Gastroesophageal sphincter (tissue), 4 donors: Measurements from ENCODE around the gene SIPA1L3. TPM values are rescaled to one million over a fixed set of nuclear protein-coding genes. Genes with fewer than 3 reads are reported as not detected.

Source experiments
- ATAC-seq: fragments of 150-250 bp; one replicate; pipeline ENCODE4 v1.9.1; 2016; ENCODE audit warnings: mild to moderate bottlenecking, moderate library complexity
- H3K27ac ChIP-seq, 4 donors: fragments of 200-600 bp; sonication (generic) in 3 of 4; 1 replicate in 3 of 4; 2 replicates in 1 of 4; pipeline ENCODE4 v1.5.1; 2016 to 2019
- H3K27me3 ChIP-seq: fragments of 200-600 bp; sonication (generic); one replicate; pipeline ENCODE4 v1.5.1; 2019
- H3K36me3 ChIP-seq, 2 donors: fragments of 200-600 bp; sonication (generic); one replicate each; pipeline ENCODE4 v1.5.1; 2019; ENCODE audit warnings: control low read depth in 1 of 2
- H3K4me1 ChIP-seq, 3 donors: fragments of 200-600 bp; sonication (generic); 1 replicate in 2 of 3; 2 replicates in 1 of 3; pipeline ENCODE4 v1.5.1; 2016 to 2019; ENCODE audit warnings: control low read depth in 2 of 3
- H3K4me3 ChIP-seq, 2 donors: fragments of 200-600 bp; sonication (generic); one replicate each; pipeline ENCODE4 v1.5.1; 2019; ENCODE audit warnings: mild to moderate bottlenecking in 1 of 2, moderate library complexity in 1 of 2
- H3K9me3 ChIP-seq, 3 donors: fragments of 200-600 bp; sonication (generic); one replicate each; pipeline ENCODE4 v1.5.1; 2017 to 2019; ENCODE audit warnings: control low read depth in 2 of 3
- EP300 ChIP-seq: sonication (generic); formaldehyde crosslinking; IDR thresholded peaks from one replicate; pipeline ENCODE4 v1.6.1; 2017; ENCODE audit warnings: antibody characterized with exemption, mild to moderate bottlenecking
- POLR2A ChIP-seq, 2 donors: fragments of 450-650 bp; IDR thresholded peaks; one replicate each; pipeline ENCODE4 v1.6.1; 2017; ENCODE audit warnings: antibody characterized with exemption in 2 of 2, mild to moderate bottlenecking in 2 of 2, moderate library complexity in 1 of 2
- POLR2AphosphoS5 ChIP-seq: sonication (generic); formaldehyde crosslinking; IDR thresholded peaks from one replicate; pipeline ENCODE4 v1.6.1; 2017; ENCODE audit warnings: antibody characterized with exemption
- WGBS, 2 donors: methylation state at CpG; one replicate each; pipeline ENCODE4 v1.1.5; 2018; ENCODE audit warnings: low coverage in 1 of 2; 5-methylcytosine and 5-hydroxymethylcytosine counted together
- total RNA-seq, 4 donors: library from RNA; depleted of rRNA; stranded (reverse); fragments of >200 nt; gene quantifications; one replicate each; pipeline ENCODE4 v1.1.0, GENCODE V29; 2016
- TF ChIP-seq, protein P1 (sequence below), 4 experiments: fragments of 200-600 bp in 2 of 4; fragments of 450-650 bp in 2 of 4; sonication (generic) in 1 of 4; IDR thresholded peaks; one replicate each; pipeline ENCODE4 v1.5.1; 2017 to 2019; ENCODE audit warnings: antibody characterized with exemption in 4 of 4, mild to moderate bottlenecking in 2 of 4, moderate library complexity in 2 of 4

The SIPA1L3 gene
- total RNA-seq, 4 donors from 2014 or later: 5.9 to 20.2 (median 11.8) TPM

DNA sequence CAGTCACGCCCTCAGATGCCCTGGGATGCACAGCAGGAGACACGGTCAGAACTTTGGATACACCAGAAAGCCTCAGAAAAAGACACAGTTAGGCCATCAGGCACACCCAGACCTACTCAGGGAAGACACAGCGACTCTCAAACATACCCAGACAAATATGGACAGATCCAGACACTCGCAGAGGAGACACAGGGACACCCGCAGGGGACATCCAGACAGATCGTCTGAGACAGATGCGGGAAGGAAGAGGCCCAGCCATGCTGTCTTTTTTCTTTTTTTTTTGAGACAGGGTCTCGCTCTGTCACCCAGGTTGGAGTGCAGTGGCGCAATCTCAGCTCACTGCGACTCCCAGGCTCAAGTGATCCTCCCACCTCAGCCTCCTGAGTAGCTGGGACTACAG is 312.2 kb downstream of the SIPA1L3 start:
- Histone ChIP-seq H3K4me3 (no peak overlapping the region), H3K36me3 (no peaks in the 10 kb centered on the region), H3K4me1 (peaks cover 0 to 8% (median 7%) of the 10 kb centered on the region in 3 donors), H3K9me3 (no peaks in the 10 kb centered on the region), H3K27me3 (peaks cover 92% of the 10 kb centered on the region), H3K27ac (no peak overlapping the region)
- no peak for ATAC-seq
- TF ChIP-seq POLR2AphosphoS5: no peak
- WGBS, 2 donors: 89 to 94% methylated on average over 2 to 6 of the region's 10 CpGs

DNA sequence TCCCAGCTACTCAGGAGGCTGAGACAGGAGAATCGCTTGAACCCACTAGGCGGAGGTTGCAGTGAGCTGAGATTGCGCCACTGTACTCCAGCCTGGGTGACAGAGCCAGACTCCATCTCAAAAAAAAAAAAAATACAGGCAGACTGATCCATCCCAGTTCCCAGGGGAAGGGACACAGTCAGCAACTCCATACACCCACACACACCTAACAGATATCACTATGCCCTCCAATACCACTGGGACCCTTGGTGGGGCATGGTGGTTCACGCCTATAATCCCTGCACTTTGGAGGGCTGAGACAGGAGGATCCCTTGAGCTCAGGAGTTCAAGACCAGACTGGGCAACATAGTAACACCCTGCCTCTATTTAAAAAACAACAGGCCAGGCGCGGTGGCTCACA is 314.4 kb downstream of the SIPA1L3 start:
- Histone ChIP-seq H3K4me3 (no peak overlapping the region), H3K36me3 (no peaks in the 10 kb centered on the region), H3K9me3 (no peaks in the 10 kb centered on the region), H3K27ac (no peak overlapping the region), H3K27me3 (peaks cover 92% of the 10 kb centered on the region), H3K4me1 (peaks cover 0 to 12% (median 8%) of the 10 kb centered on the region in 3 donors)
- TF ChIP-seq, protein P1, sequence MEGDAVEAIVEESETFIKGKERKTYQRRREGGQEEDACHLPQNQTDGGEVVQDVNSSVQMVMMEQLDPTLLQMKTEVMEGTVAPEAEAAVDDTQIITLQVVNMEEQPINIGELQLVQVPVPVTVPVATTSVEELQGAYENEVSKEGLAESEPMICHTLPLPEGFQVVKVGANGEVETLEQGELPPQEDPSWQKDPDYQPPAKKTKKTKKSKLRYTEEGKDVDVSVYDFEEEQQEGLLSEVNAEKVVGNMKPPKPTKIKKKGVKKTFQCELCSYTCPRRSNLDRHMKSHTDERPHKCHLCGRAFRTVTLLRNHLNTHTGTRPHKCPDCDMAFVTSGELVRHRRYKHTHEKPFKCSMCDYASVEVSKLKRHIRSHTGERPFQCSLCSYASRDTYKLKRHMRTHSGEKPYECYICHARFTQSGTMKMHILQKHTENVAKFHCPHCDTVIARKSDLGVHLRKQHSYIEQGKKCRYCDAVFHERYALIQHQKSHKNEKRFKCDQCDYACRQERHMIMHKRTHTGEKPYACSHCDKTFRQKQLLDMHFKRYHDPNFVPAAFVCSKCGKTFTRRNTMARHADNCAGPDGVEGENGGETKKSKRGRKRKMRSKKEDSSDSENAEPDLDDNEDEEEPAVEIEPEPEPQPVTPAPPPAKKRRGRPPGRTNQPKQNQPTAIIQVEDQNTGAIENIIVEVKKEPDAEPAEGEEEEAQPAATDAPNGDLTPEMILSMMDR (IDR thresholded peaks at IDR 0.05): no peak
- TF ChIP-seq POLR2AphosphoS5: no peak
- no peak for TF ChIP-seq POLR2A (IDR thresholded peaks at IDR 0.05)
- TF ChIP-seq EP300: no peak
- WGBS, 2 donors: 88 to 100% methylated on average over 3 of the region's 6 CpGs
- no peak for ATAC-seq

DNA sequence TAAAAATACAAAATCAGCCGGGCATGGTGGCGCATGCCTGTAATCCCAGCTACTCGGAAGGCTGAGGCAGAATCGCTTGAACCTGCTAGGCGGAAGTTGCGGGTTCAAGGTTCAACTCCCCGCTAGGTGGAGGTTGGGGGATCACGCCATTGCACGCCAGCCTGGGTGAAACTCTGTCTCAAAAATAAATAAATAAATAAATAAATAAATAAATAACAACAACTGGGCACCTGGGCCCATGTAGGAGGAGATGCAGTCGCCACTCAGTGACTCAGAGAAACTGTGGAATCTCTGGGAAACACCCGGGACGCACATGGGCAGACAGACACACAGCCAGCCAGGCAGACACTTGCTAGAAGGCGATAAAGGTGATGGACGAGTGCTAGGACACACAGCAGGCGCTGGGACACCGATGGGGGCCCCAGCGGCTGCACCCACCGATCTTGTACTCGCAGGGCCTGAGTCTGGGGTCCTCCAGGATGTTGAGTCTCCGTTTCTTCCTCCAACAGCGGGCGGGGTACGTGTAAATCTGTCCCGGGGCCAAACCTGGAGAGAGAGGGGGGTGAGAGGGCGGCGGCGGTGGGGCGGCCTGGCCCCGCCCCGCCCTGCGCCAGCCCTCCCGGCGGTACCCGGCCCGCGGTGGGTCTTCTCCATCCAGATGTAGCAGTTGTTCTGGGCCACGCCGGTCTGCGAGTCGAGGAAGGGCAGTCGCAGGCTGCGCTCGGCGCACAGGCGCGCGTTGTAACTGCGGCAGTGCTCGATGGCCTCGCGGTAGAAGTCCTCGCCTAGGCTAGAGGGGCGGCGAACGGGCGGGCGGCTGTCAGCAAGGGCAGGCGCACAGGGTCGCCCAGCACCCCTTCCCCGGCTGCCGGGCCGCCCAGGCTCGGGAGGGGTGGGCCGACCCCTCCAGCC is 315.2 kb downstream of the SIPA1L3 start:
- 81 to 91% methylated on average over 7 to 10 of the region's 64 CpGs for WGBS, 2 donors
- peaks cover 0 to 12% (median 8%) of the 10 kb centered on the region in 3 donors for H3K4me1 ChIP-seq
- no peak overlapping the region for H3K4me3 ChIP-seq
- no peak overlapping the region for H3K27ac ChIP-seq
- no peak for ATAC-seq
- TF ChIP-seq EP300 (no peak), POLR2AphosphoS5 (no peak), POLR2A (IDR thresholded peaks at IDR 0.05) (no peak)
- TF ChIP-seq, protein P1 (IDR thresholded peaks at IDR 0.05): no peak
- peaks cover 92% of the 10 kb centered on the region for H3K27me3 ChIP-seq
- no peaks in the 10 kb centered on the region for H3K9me3 ChIP-seq
- H3K36me3 ChIP-seq: no peaks in the 10 kb centered on the region

DNA sequence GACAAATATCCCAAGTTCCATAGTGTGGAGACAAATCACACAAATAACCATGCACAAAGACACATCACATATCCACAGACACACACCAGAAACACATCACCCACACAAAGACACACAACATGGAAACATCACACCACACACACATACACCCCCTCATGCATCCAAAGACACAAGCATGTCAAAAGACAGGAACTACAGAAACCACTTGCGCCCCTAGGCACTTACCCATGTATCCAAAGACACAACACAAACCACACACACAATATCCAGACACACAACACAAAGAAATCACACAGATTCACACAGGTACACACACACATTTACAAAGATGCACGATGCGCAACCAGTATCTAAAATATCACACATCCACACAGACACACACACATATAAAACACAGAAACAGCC is 316.1 kb downstream of the SIPA1L3 start:
- H3K4me3 ChIP-seq: no peak overlapping the region
- peaks cover 0 to 13% (median 9%) of the 10 kb centered on the region in 3 donors for H3K4me1 ChIP-seq
- no peaks in the 10 kb centered on the region for H3K9me3 ChIP-seq
- no peaks in the 10 kb centered on the region for H3K36me3 ChIP-seq
- no peak for TF ChIP-seq EP300
- TF ChIP-seq, protein P1 (IDR thresholded peaks at IDR 0.05): no peak
- TF ChIP-seq POLR2A (IDR thresholded peaks at IDR 0.05): no peak
- H3K27me3 ChIP-seq: peaks cover 94% of the 10 kb centered on the region
- ATAC-seq: no peak
- H3K27ac ChIP-seq: no peak overlapping the region
- WGBS, 2 donors: 93 to 95% methylated on average over 2 to 3 of the region's 3 CpGs

DNA sequence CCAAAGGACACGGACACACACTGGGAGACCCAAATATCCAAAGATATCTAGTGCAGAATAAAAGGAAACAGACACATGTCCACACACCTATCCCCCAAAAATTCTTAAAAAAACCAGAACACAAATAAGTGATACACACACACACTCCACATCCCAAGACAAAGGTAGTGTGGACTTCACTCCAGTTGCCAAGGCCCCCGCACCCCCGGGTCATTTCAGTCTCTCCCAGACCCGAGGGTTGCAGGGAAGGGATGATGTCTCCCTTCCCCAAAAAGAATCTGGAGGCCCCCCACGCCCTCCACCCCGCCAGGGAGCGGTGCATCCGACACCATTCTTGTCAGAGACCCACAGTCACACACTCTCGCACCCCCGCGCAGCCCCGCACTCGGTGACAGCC is 316.6 kb downstream of the SIPA1L3 start:
- Histone ChIP-seq H3K9me3 (no peaks in the 10 kb centered on the region), H3K4me3 (peak overlapping the region in 1 of 2 donors; percentile 43), H3K4me1 (peaks cover 0 to 18% (median 14%) of the 10 kb centered on the region in 3 donors), H3K36me3 (no peaks in the 10 kb centered on the region), H3K27ac (no peak overlapping the region), H3K27me3 (peaks cover 94% of the 10 kb centered on the region)
- WGBS, 2 donors: 11 to 15% methylated on average over 4 of the region's 13 CpGs
- TF ChIP-seq, protein P1 (IDR thresholded peaks at IDR 0.05): no peak
- no peak for TF ChIP-seq EP300
- TF ChIP-seq POLR2A (IDR thresholded peaks at IDR 0.05): no peak
- TF ChIP-seq POLR2AphosphoS5: no peak
- ATAC-seq: no peak
